ENCODE results near the gene DCC. TPM values are rescaled to one million over a fixed set of nuclear protein-coding genes. Genes with fewer than 3 reads are reported as not detected.

The DCC gene
- total and polyA plus RNA-seq, 9 of the 15 experiments (the other 6 are each of a cell fraction or from before 2014, with no cell fraction given): not detected

DNA sequence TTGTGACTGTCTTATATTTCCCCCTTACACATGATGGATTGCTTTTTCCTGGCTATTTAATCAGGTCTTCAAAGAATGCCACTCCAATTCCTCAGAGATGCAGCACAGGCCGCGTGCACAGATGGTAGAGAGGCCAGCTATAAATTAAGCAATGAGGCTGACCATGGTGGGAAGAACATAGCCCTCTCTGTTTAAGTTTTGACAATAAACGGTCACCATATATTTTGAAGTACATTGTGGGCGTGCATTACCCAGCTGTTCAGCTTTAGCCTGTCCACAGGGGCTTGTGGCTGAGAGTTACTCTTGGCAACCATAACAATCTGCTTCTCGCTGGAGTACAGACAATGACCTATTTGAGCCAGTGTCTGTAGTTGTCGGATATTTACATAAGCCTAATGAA is 730.8 kb downstream of the DCC start (continued):
- TF ChIP-seq, protein P1, sequence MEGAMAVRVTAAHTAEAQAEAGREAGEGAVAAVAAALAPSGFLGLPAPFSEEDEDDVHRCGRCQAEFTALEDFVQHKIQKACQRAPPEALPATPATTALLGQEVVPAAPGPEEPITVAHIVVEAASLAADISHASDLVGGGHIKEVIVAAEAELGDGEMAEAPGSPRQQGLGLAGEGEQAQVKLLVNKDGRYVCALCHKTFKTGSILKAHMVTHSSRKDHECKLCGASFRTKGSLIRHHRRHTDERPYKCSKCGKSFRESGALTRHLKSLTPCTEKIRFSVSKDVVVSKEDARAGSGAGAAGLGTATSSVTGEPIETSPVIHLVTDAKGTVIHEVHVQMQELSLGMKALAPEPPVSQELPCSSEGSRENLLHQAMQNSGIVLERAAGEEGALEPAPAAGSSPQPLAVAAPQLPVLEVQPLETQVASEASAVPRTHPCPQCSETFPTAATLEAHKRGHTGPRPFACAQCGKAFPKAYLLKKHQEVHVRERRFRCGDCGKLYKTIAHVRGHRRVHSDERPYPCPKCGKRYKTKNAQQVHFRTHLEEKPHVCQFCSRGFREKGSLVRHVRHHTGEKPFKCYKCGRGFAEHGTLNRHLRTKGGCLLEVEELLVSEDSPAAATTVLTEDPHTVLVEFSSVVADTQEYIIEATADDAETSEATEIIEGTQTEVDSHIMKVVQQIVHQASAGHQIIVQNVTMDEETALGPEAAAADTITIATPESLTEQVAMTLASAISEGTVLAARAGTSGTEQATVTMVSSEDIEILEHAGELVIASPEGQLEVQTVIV (CRISPR knock-in tag; IDR thresholded peaks at IDR 0.05; ENCODE audit: borderline replicate concordance): no peak
- TF ChIP-seq ELF2 (CRISPR knock-in tag; IDR thresholded peaks at IDR 0.05) (no peak), BACH1 (tag; IDR thresholded peaks at IDR 0.05) (no peak), PHB2 (IDR thresholded peaks at IDR 0.05; ENCODE audit: low read depth) (no peak), YBX1 (IDR thresholded peaks at IDR 0.05) (no peak)

DNA sequence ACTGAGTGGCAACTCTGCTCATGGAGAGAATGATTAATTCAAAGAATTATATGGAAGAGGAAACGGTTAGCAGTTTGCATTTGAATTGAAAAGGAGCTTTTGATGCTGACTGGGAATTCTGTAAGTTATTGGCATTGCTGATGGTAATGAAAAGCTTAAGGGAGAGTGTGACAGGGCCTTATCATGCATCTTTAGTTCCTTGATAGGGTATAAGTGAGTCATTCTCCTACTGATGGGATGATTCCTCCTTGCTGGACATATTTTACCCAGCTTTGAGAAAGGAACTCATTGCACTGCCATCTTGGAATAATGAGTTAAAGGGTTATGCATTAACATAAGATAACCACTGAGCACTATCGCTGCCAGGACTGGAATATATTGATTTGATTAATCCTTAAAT is 740.7 kb downstream of the DCC start:
- no TSS peak for BruUV-seq (replicated peaks)
- Histone ChIP-seq H3K9me3 (replicated peaks; ENCODE audit: control insufficient read depth, insufficient read depth, low read depth, low read length) (no peaks in the 10 kb centered on the region), H2AFZ (ENCODE audit: low read depth, low read length) (no peak overlapping the region), H3K27ac (ENCODE audit: extremely low read depth, low read depth, low read length) (no peak overlapping the region), H3K4me2 (ENCODE audit: insufficient read depth, low read length) (no peak overlapping the region), H3K36me3 (ENCODE audit: control insufficient read depth, insufficient read depth, low read length) (no peaks in the 10 kb centered on the region), H3K27me3 (ENCODE audit: control insufficient read depth in 2 of 2, insufficient read depth in 2 of 2, low read length in 2 of 2) (no peaks in the 10 kb centered on the region), H3K9me1 (ENCODE audit: control insufficient read depth, insufficient read depth, low read length) (no peaks in the 10 kb centered on the region), H4K20me1 (replicated peaks; ENCODE audit: control insufficient read depth, insufficient read depth, low read length) (no peaks in the 10 kb centered on the region), H3K4me3 (no peak overlapping the region), H3K9ac (ENCODE audit: insufficient read depth in 1 of 2, low read depth in 2 of 2, low read length in 2 of 2) (no peak overlapping the region), H3K4me1 (replicated peaks in 1 of 2; ENCODE audit: control insufficient read depth in 2 of 2, insufficient read depth in 2 of 2, low read length in 2 of 2) (no peaks in the 10 kb centered on the region), H3K79me2 (ENCODE audit: control insufficient read depth, insufficient read depth, low read length) (no peaks in the 10 kb centered on the region)
- FAIRE-seq (no peak), DNase-seq (ENCODE audit: extremely low read depth in 1 of 4, low spot score in 3 of 4) (no peak), ATAC-seq (no peak)
- TF ChIP-seq, protein P2, sequence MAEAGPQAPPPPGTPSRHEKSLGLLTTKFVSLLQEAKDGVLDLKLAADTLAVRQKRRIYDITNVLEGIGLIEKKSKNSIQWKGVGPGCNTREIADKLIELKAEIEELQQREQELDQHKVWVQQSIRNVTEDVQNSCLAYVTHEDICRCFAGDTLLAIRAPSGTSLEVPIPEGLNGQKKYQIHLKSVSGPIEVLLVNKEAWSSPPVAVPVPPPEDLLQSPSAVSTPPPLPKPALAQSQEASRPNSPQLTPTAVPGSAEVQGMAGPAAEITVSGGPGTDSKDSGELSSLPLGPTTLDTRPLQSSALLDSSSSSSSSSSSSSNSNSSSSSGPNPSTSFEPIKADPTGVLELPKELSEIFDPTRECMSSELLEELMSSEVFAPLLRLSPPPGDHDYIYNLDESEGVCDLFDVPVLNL (CRISPR knock-in tag; IDR thresholded peaks at IDR 0.05; ENCODE audit: low read depth): no peak
- TF ChIP-seq, protein P3, sequence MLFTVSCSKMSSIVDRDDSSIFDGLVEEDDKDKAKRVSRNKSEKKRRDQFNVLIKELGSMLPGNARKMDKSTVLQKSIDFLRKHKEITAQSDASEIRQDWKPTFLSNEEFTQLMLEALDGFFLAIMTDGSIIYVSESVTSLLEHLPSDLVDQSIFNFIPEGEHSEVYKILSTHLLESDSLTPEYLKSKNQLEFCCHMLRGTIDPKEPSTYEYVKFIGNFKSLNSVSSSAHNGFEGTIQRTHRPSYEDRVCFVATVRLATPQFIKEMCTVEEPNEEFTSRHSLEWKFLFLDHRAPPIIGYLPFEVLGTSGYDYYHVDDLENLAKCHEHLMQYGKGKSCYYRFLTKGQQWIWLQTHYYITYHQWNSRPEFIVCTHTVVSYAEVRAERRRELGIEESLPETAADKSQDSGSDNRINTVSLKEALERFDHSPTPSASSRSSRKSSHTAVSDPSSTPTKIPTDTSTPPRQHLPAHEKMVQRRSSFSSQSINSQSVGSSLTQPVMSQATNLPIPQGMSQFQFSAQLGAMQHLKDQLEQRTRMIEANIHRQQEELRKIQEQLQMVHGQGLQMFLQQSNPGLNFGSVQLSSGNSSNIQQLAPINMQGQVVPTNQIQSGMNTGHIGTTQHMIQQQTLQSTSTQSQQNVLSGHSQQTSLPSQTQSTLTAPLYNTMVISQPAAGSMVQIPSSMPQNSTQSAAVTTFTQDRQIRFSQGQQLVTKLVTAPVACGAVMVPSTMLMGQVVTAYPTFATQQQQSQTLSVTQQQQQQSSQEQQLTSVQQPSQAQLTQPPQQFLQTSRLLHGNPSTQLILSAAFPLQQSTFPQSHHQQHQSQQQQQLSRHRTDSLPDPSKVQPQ (CRISPR knock-in tag; IDR thresholded peaks at IDR 0.05; ENCODE audit: borderline replicate concordance): no peak
- TF ChIP-seq, protein P4, sequence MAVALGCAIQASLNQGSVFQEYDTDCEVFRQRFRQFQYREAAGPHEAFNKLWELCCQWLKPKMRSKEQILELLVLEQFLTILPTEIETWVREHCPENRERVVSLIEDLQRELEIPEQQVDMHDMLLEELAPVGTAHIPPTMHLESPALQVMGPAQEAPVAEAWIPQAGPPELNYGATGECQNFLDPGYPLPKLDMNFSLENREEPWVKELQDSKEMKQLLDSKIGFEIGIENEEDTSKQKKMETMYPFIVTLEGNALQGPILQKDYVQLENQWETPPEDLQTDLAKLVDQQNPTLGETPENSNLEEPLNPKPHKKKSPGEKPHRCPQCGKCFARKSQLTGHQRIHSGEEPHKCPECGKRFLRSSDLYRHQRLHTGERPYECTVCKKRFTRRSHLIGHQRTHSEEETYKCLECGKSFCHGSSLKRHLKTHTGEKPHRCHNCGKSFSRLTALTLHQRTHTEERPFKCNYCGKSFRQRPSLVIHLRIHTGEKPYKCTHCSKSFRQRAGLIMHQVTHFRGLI (CRISPR knock-in tag; IDR thresholded peaks at IDR 0.05): no peak
- TF ChIP-seq SRSF1 (IDR thresholded peaks at IDR 0.05; ENCODE audit: low read depth, low read length) (no peak), TCFL5 (CRISPR knock-in tag; conservative IDR thresholded peaks at IDR 0.05) (no peak), JUNB (CRISPR knock-in tag; conservative IDR thresholded peaks at IDR 0.05) (no peak)
- ChIA-PET POLR2A (no interaction called here), CTCF (ENCODE audit: low intra/inter-chr PET ratio) (no interaction called here)
- WGBS (ENCODE audit: insufficient coverage, low coverage, missing lambda C conversion rate): 0% methylated on average over 2 of the region's 2 CpGs
- in situ Hi-C loops (cut with MboI) (no loop called here), intact Hi-C loops (cut with micrococcal nuclease) (no loop called here)

Data from K562 (cell line).